Measurements from ENCODE around the gene DDX3Y.

Gene DDX3Y

DNA sequence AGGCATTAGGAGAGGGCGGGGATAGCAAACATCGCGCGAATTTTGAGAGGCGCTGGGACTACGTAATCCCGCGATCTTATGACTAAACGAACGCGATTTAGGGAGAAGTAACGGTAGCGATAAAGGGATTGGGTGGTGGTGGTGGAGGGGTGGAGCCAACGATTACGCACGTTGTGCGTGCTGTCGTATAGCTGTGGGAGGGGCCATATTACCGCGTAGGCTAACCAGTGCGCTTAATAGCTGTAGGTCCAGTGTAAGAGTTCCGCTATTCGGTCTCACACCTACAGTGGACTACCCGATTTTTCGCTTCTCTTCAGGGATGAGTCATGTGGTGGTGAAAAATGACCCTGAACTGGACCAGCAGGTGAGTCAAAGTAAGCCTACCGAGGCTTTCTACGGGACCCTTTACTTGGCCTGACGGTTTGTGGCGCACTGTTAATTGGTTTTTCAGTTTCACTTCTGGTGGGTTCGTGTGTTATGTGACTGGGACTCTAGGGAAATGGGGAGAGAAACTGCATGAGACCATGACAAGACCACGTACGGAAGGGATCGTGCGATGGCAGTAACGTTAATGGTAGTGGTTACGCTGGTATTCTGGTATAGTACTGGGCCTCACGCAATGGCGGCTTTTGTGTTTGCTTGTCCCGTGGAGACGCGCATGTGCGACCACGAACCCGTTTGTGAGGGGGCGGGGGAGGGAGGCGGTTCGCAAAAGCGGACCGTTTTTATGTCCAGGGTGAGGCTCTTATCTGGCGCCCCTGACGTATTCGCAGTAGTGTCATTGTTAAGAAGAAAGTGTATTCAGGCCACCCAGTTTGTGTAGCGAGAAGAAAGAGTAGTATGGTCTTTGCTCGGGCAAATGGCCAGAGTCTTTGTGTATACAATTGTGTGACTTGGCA, at the start of gene DDX3Y:
Gene DDX3Y (plus strand): TSS at position 251 of the 899 bp plus-strand sequence. CDS start 69 bp downstream, at position 320.
- DNase-seq = no peak

DNA sequence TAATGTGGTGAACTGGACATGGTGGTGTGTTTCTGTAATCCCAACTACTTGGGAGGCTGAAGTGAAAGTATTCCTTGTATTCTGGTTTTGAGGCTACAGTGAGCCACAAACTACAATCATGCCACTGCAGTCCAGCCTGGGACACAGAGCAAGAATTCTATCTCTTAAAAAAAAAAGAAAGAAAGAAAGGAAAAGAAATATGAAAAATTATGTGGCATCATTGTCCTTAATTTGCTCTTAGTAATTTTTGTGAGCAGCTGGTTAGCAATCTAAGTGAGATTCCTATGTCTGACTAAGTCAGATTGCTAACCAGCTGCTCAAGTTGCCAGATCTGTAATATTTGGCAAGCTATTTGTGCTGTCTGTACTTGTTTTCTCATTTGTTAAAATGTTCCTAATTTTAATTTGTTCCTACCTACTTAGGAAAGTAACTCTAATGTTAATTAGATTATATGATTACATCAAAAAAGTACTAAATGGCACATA, 48.8 kb upstream of the DDX3Y start:
- DNase-seq = no peak

DNA sequence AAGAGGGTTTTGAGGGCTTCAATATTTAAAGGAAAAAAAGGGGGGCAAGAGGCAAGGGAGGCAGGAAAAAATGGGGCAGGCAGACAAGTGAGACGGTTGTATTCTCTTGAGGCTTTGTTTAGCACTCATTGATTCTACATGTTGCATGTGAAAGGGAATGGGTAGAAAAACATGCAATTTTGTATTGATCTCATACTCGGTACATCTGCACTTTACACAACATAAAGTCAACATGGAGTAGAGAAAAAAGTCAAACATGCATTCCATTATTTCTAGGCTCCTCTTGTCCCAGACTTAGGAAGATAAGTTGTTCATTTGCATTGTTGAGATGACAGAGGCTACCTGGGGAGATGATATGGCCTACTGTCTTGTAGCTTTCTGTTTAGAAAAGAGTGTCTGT, 36.7 kb upstream of the DDX3Y start:
- no peak for DNase-seq

DNA sequence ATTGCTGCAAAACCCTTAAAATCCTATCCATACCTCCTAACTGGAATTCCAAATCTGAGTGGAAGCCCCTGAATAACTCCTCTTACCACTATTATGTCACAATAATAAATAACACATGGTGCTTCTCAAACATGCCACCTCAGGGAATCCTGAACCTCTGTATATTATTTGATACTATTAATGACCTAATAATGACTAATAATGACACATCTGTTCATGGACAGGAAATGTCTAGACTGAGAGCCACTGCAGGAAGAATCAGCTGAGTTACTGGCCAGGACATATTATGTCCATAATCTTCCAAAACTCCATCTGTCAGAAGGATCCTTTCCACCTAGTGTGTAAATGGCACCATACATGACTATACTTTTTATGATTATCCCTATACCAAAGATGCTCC, 7.7 kb upstream of the DDX3Y start:
- DNase-seq = no peak

DNA sequence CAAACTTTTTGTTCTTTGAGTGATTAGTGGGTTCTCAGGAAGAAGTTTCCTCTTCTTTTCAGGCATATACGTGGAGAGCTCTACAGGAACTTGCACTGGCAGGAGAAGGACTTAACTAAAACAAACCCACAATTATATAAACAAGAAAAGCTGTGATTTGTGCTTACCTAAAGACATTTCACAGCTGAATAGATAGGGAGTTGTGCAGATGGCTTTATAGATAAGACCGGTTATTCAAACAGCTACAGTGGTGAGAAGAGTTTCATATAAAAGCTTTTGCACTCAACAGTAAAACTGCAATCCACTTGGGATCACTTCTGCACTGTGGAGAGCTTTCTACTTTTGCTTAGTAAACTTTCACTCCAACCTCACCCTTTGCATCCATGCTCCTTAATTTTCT, 6.1 kb upstream of the DDX3Y start:
- DNase-seq = no peak

DNA sequence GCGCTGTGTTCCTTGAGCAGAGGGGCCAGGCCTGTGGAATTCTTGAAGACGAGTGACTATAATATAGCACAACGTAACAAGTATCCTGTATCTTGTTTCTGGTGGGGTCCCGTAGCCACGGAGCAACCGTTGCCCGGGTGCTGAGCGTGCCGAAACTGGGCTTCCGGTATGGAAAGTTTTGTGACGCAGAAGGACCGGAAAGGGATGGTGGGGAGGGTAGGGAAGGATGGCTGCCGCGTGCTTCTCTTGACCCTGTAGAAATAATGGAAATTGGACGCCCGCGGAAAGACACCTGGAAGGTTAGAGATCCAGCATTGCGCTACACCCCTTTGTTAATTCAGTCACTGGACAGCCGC, 827 bp downstream of the DDX3Y start:
- no peak for DNase-seq

DNA sequence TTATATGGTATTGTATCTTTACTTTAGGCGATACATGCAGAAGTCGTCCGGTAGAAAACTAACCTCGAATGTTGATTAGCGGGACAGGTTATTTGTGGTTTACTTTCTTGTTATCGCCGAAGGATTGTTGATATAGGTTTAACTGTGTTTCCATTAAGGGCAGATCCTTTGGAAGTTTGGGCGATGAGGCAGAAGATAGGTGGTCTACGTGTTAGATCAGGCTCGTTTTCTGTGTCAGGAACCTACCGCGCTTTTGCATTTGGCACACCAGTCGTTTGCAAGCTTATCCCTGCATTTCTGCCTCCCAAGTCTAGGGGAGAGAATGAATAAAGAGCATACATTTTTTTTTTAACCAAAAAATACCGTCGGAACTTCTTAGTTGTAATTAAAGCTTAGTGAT, 1.2 kb downstream of the DDX3Y start:
- DNase-seq = no peak

DNA sequence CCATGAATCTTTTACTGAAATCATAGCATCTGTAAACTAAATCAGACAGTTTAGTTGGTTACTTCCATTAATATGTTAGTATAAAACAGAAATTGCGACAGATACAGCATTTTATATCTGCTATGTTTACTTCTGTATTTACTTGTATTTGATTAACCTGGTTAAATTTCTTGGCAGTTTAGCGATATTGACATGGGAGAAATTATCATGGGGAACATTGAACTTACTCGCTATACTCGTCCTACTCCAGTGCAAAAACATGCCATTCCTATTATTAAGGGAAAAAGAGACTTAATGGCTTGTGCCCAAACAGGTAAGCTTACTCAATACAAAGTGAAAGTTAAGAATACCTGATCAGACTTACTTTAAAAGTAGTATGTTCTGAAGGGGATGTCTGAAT, 8.9 kb downstream of the DDX3Y start:
- DNase-seq = no peak

DNA sequence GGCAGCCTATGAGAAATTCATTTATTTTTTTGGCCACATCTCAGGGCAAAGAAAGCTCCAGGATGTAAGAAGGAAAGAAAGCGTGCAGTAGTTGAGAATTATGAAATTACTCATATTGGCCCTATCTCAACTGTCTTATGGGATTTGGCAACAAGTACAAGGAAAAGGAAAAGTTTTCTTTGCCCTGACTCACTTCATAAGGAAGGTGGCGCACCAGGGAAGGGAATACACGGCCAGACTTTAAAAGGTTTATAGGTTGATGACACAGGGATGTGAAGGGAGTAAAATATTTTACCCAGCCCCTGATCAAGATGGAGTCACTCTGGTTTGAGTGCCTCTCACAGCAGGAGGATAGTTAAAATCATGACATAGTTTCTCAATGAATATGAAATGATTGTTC, 23.4 kb downstream of the DDX3Y start:
- no peak for DNase-seq

DNA sequence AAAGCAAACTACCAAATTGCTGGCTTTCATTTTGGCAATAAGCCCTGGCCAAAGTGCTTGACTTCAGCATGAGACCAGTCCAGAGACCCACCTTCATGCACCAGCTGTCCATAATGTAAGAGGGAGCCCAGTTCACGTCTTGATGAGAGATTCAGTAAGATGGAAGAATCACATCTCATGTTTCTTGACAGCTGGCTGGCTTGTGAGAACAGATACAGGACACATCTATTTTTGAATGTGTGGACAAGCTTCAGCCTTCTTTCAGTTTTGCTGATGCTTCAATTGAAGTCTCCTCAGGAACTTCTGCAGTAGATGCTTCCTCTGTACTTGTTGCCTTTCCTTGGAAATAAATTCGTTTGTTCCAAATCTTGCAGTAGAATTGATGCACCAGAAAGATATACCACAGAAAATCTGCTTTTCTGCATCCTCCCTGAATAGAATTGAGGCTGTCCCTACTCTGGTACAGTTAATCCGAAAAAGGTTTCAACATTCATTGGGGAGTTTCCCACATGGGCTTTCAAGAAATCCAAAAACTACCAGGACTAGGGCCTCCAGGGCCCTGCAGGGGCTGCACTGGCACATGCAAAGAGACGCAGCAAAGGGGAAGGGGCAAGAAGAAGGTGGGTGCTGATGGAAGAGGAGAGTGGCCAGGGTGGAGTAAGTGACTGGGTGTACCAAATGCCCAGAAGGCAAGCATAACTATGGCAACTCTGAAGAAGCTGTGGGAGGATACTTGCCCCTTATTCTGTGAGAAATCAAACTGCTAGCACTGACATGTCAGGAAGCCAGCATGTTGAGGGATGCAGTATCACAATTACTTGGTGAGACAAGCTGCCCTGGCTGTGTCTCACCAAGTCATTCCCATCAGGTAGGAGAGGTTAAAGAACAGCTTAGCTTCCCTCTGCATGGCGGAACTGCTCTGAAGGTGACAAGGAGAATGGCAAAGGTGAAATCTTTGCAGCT, 37.3 kb downstream of the DDX3Y start:
- DNase-seq = no peak
